ENCODE data around the gene BUD31.
A peak's percentile ranks its signal among the peaks of the same experiment; 100 is the strongest.

The BUD31 gene

GRCh38 chr7:99408379-99409191 lies at the start of gene BUD31, which contains the start of gene PDAP1:
Gene BUD31, plus strand, starts transcription at chr7:99408969. Its CDS starts 2,124 bp downstream, at chr7:99411093.
Gene PDAP1, minus strand, starts transcription at chr7:99408597. Its CDS starts 49 bp downstream, at chr7:99408548.
- Histone ChIP-seq H3K4me1 (ENCODE audit: control insufficient read depth in 1 of 2, insufficient read depth in 2 of 2, low read length in 2 of 2) (peaks cover 27 to 34% of the 10 kb centered on the region in 2 donors), H3K36me3 (ENCODE audit: control insufficient read depth in 1 of 2, insufficient read depth in 2 of 2, low read length in 2 of 2) (peaks cover 17 to 39% of the 10 kb centered on the region in 2 donors)

GRCh38 chr7:99359465-99360154 lies 49.2 kb upstream of the BUD31 start:
- no peak overlapping the region for H3K9ac ChIP-seq (ENCODE audit: low read depth in 1 of 2, low read length in 2 of 2)
- H3K4me3 ChIP-seq (ENCODE audit: low read depth in 1 of 2, low read length in 2 of 2): no peak overlapping the region
- H3K36me3 ChIP-seq (ENCODE audit: control insufficient read depth in 1 of 2, insufficient read depth in 2 of 2, low read length in 2 of 2): peaks cover 35 to 75% of the 10 kb centered on the region in 2 donors
- no peaks in the 10 kb centered on the region for H3K4me1 ChIP-seq (ENCODE audit: control insufficient read depth in 1 of 2, insufficient read depth in 2 of 2, low read length in 2 of 2)
- no peak overlapping the region for H3K27ac ChIP-seq (ENCODE audit: low read depth, low read length)
- H3K27me3 ChIP-seq (ENCODE audit: control insufficient read depth in 1 of 2, insufficient read depth in 2 of 2, low read length in 2 of 2): no peaks in the 10 kb centered on the region
- no peaks in the 10 kb centered on the region for H3K9me3 ChIP-seq (ENCODE audit: control insufficient read depth in 1 of 2, low read length in 2 of 2)

More at GRCh38 chr7:99408379-99409191, at the start of gene BUD31, which contains the start of gene PDAP1:
- Histone ChIP-seq H3K27ac (ENCODE audit: low read depth, low read length) (peak within 1 kb of the TSS; percentile 99), H3K9me3 (ENCODE audit: control insufficient read depth in 1 of 2, low read length in 2 of 2) (no peaks in the 10 kb centered on the region), H3K27me3 (ENCODE audit: control insufficient read depth in 1 of 2, insufficient read depth in 2 of 2, low read length in 2 of 2) (no peaks in the 10 kb centered on the region), H3K4me3 (ENCODE audit: low read depth in 1 of 2, low read length in 2 of 2) (peak within 1 kb of the TSS; percentile 91 to 96), H3K9ac (ENCODE audit: low read depth in 1 of 2, low read length in 2 of 2) (peak within 1 kb of the TSS; percentile 93 to 94)

- H3K9ac ChIP-seq (ENCODE audit: low read depth in 1 of 2, low read length in 2 of 2): no peak overlapping the region
- no peaks in the 10 kb centered on the region for H3K27me3 ChIP-seq (ENCODE audit: control insufficient read depth in 1 of 2, insufficient read depth in 2 of 2, low read length in 2 of 2)
- no peak overlapping the region for H3K27ac ChIP-seq (ENCODE audit: low read depth, low read length)
- H3K9me3 ChIP-seq (ENCODE audit: control insufficient read depth in 1 of 2, low read length in 2 of 2): no peaks in the 10 kb centered on the region
- no peak overlapping the region for H3K4me3 ChIP-seq (ENCODE audit: low read depth in 1 of 2, low read length in 2 of 2)
- H3K36me3 ChIP-seq (ENCODE audit: control insufficient read depth in 1 of 2, insufficient read depth in 2 of 2, low read length in 2 of 2): peaks cover 37 to 77% of the 10 kb centered on the region in 2 donors
- H3K4me1 ChIP-seq (ENCODE audit: control insufficient read depth in 1 of 2, insufficient read depth in 2 of 2, low read length in 2 of 2): no peaks in the 10 kb centered on the region
These were observed 46.0 kb upstream of the BUD31 start for GRCh38 chr7:99362801-99363200.

GRCh38 chr7:99363286-99363685 lies 45.5 kb upstream of the BUD31 start:
- no peaks in the 10 kb centered on the region for H3K4me1 ChIP-seq (ENCODE audit: control insufficient read depth in 1 of 2, insufficient read depth in 2 of 2, low read length in 2 of 2)
- H3K9ac ChIP-seq (ENCODE audit: low read depth in 1 of 2, low read length in 2 of 2): no peak overlapping the region
- H3K27me3 ChIP-seq (ENCODE audit: control insufficient read depth in 1 of 2, insufficient read depth in 2 of 2, low read length in 2 of 2): no peaks in the 10 kb centered on the region
- peaks cover 32 to 73% of the 10 kb centered on the region in 2 donors for H3K36me3 ChIP-seq (ENCODE audit: control insufficient read depth in 1 of 2, insufficient read depth in 2 of 2, low read length in 2 of 2)
- no peak overlapping the region for H3K27ac ChIP-seq (ENCODE audit: low read depth, low read length)
- H3K4me3 ChIP-seq (ENCODE audit: low read depth in 1 of 2, low read length in 2 of 2): no peak overlapping the region
- no peaks in the 10 kb centered on the region for H3K9me3 ChIP-seq (ENCODE audit: control insufficient read depth in 1 of 2, low read length in 2 of 2)

- no peak overlapping the region for H3K27ac ChIP-seq (ENCODE audit: low read depth, low read length)
These were observed 43.2 kb upstream of the BUD31 start for GRCh38 chr7:99365318-99366141.

GRCh38 chr7:99366646-99367045 lies 42.1 kb upstream of the BUD31 start:
- no peaks in the 10 kb centered on the region for H3K4me1 ChIP-seq (ENCODE audit: control insufficient read depth in 1 of 2, insufficient read depth in 2 of 2, low read length in 2 of 2)
- H3K4me3 ChIP-seq (ENCODE audit: low read depth in 1 of 2, low read length in 2 of 2): no peak overlapping the region
- H3K9ac ChIP-seq (ENCODE audit: low read depth in 1 of 2, low read length in 2 of 2): no peak overlapping the region
- no peaks in the 10 kb centered on the region for H3K27me3 ChIP-seq (ENCODE audit: control insufficient read depth in 1 of 2, insufficient read depth in 2 of 2, low read length in 2 of 2)
- H3K9me3 ChIP-seq (ENCODE audit: control insufficient read depth in 1 of 2, low read length in 2 of 2): no peaks in the 10 kb centered on the region
- peaks cover 25 to 46% of the 10 kb centered on the region in 2 donors for H3K36me3 ChIP-seq (ENCODE audit: control insufficient read depth in 1 of 2, insufficient read depth in 2 of 2, low read length in 2 of 2)
- no peak overlapping the region for H3K27ac ChIP-seq (ENCODE audit: low read depth, low read length)

More at GRCh38 chr7:99365318-99366141, 43.2 kb upstream of the BUD31 start:
- H3K4me3 ChIP-seq (ENCODE audit: low read depth in 1 of 2, low read length in 2 of 2): no peak overlapping the region
- no peaks in the 10 kb centered on the region for H3K9me3 ChIP-seq (ENCODE audit: control insufficient read depth in 1 of 2, low read length in 2 of 2)
- H3K36me3 ChIP-seq (ENCODE audit: control insufficient read depth in 1 of 2, insufficient read depth in 2 of 2, low read length in 2 of 2): peaks cover 25 to 57% of the 10 kb centered on the region in 2 donors
- H3K9ac ChIP-seq (ENCODE audit: low read depth in 1 of 2, low read length in 2 of 2): no peak overlapping the region
- H3K27me3 ChIP-seq (ENCODE audit: control insufficient read depth in 1 of 2, insufficient read depth in 2 of 2, low read length in 2 of 2): no peaks in the 10 kb centered on the region
- no peaks in the 10 kb centered on the region for H3K4me1 ChIP-seq (ENCODE audit: control insufficient read depth in 1 of 2, insufficient read depth in 2 of 2, low read length in 2 of 2)

- peaks cover 13 to 29% of the 10 kb centered on the region in 2 donors for H3K36me3 ChIP-seq (ENCODE audit: control insufficient read depth in 1 of 2, insufficient read depth in 2 of 2, low read length in 2 of 2)
- H3K9me3 ChIP-seq (ENCODE audit: control insufficient read depth in 1 of 2, low read length in 2 of 2): no peaks in the 10 kb centered on the region
- H3K4me1 ChIP-seq (ENCODE audit: control insufficient read depth in 1 of 2, insufficient read depth in 2 of 2, low read length in 2 of 2): peaks cover 0 to 7% of the 10 kb centered on the region in 2 donors
- H3K4me3 ChIP-seq (ENCODE audit: low read depth in 1 of 2, low read length in 2 of 2): no peak overlapping the region
- H3K9ac ChIP-seq (ENCODE audit: low read depth in 1 of 2, low read length in 2 of 2): no peak overlapping the region
- H3K27ac ChIP-seq (ENCODE audit: low read depth, low read length): no peak overlapping the region
- H3K27me3 ChIP-seq (ENCODE audit: control insufficient read depth in 1 of 2, insufficient read depth in 2 of 2, low read length in 2 of 2): no peaks in the 10 kb centered on the region
These were observed 39.9 kb upstream of the BUD31 start for GRCh38 chr7:99368750-99369389.

- Histone ChIP-seq H3K9me3 (ENCODE audit: control insufficient read depth in 1 of 2, low read length in 2 of 2) (no peaks in the 10 kb centered on the region), H3K4me3 (ENCODE audit: low read depth in 1 of 2, low read length in 2 of 2) (no peak overlapping the region), H3K9ac (ENCODE audit: low read depth in 1 of 2, low read length in 2 of 2) (no peak overlapping the region), H3K4me1 (ENCODE audit: control insufficient read depth in 1 of 2, insufficient read depth in 2 of 2, low read length in 2 of 2) (peaks cover 0 to 8% of the 10 kb centered on the region in 2 donors), H3K27ac (ENCODE audit: low read depth, low read length) (no peak overlapping the region), H3K36me3 (ENCODE audit: control insufficient read depth in 1 of 2, insufficient read depth in 2 of 2, low read length in 2 of 2) (peaks cover 12 to 21% of the 10 kb centered on the region in 2 donors), H3K27me3 (ENCODE audit: control insufficient read depth in 1 of 2, insufficient read depth in 2 of 2, low read length in 2 of 2) (no peaks in the 10 kb centered on the region)
These were observed 38.9 kb upstream of the BUD31 start for GRCh38 chr7:99369767-99370391.

GRCh38 chr7:99371376-99371920 lies 37.3 kb upstream of the BUD31 start:
- no peak overlapping the region for H3K27ac ChIP-seq (ENCODE audit: low read depth, low read length)
- H3K9me3 ChIP-seq (ENCODE audit: control insufficient read depth in 1 of 2, low read length in 2 of 2): no peaks in the 10 kb centered on the region
- peaks cover 0 to 11% of the 10 kb centered on the region in 2 donors for H3K4me1 ChIP-seq (ENCODE audit: control insufficient read depth in 1 of 2, insufficient read depth in 2 of 2, low read length in 2 of 2)

More at GRCh38 chr7:99371376-99371920, 37.3 kb upstream of the BUD31 start:
- H3K27me3 ChIP-seq (ENCODE audit: control insufficient read depth in 1 of 2, insufficient read depth in 2 of 2, low read length in 2 of 2): no peaks in the 10 kb centered on the region
- peaks cover 8 to 9% of the 10 kb centered on the region in 2 donors for H3K36me3 ChIP-seq (ENCODE audit: control insufficient read depth in 1 of 2, insufficient read depth in 2 of 2, low read length in 2 of 2)
- H3K4me3 ChIP-seq (ENCODE audit: low read depth in 1 of 2, low read length in 2 of 2): no peak overlapping the region
- no peak overlapping the region for H3K9ac ChIP-seq (ENCODE audit: low read depth in 1 of 2, low read length in 2 of 2)

All from duodenal mucosa (tissue), 2 donors.